Ovary (tissue), 9 donors: ENCODE results near the gene SMU1. TPM values are rescaled to one million over a fixed set of nuclear protein-coding genes. Genes with fewer than 3 reads are reported as not detected.

ENCODE experiments used
- DNase-seq, 5 donors: peaks; one replicate each; pipeline ENCODE4 v3.0.0-alpha.2; 2019 to 2020
- H3K27ac ChIP-seq, 2 donors: fragments of 200-600 bp; one replicate each; pipeline versions ENCODE4 v1.5.1 to v1.8.0; 2019 to 2022
- H3K27me3 ChIP-seq: fragments of 200-600 bp; one replicate; pipeline ENCODE4 v1.8.0; 2022
- H3K36me3 ChIP-seq: fragments of 200-600 bp; sonication (generic); one replicate; pipeline ENCODE4 v1.5.1; 2019
- H3K4me1 ChIP-seq: one replicate; pipeline ENCODE4 v1.8.1; 2013; ENCODE audit warnings: mild to moderate bottlenecking, moderate library complexity; ENCODE audit not compliant: insufficient read depth
- H3K4me3 ChIP-seq: fragments of 200-600 bp; sonication (generic); one replicate; pipeline ENCODE4 v1.5.1; 2017
- H3K9me3 ChIP-seq, 2 donors: fragments of 200-600 bp in 1 of 2; sonication (generic) in 1 of 2; one replicate each; pipeline versions ENCODE4 v1.5.1 to v1.8.1; 2013 to 2019; ENCODE audit warnings: mild to moderate bottlenecking in 1 of 2, moderate library complexity in 1 of 2
- EP300 ChIP-seq: sonication (generic); formaldehyde crosslinking; IDR thresholded peaks from one replicate; pipeline ENCODE4 v1.6.1; 2017; ENCODE audit warnings: antibody characterized with exemption
- POLR2A ChIP-seq: fragments of 450-650 bp; IDR thresholded peaks from one replicate; pipeline ENCODE4 v1.6.1; 2017; ENCODE audit warnings: antibody characterized with exemption, mild to moderate bottlenecking, moderate library complexity
- WGBS, 3 donors: extraction: QIAGEN DNeasy Blood & Tissue Kit in 1 of 3; methylation state at CpG; one replicate each; pipeline versions ENCODE4 v1.1.5 to v1.1.7; 2013 to 2017; 5-methylcytosine and 5-hydroxymethylcytosine counted together
- intact Hi-C, 4 donors: fragments of 100-400 bp; cut with DNase I; formaldehyde crosslinking; loops; one replicate each; pipeline versions ENCODE4 v1.11.0 to v1.15.1; 2022 to 2023
- polyA plus RNA-seq, 2 donors: library from polyadenylated mRNA; stranded (reverse); fragments of 200-250 nt in 1 of 2; fragments of 350-450 nt in 1 of 2; fragmentation: Illumina TruSeq in 1 of 2; extraction: RNeasy Lipid Tissue Mini Kit (QIAGEN cat#74804) in 1 of 2; gene quantifications; one replicate each; pipeline ENCODE4 v1.2.3, GENCODE V29; 2013 to 2014
- total RNA-seq, 7 donors: library from RNA; depleted of rRNA in 2 of 7; stranded (reverse); fragments of >200 nt in 2 of 7; fragmentation: NEBNext Ultra II Directional in 3 of 7; extraction: Animal tissue kit (Norgen Biotek cat#: 25700) in 3 of 7; gene quantifications; one replicate each; pipeline versions ENCODE4 v1.1.0 to v1.2.4, GENCODE V29; 2016 to 2023
- TF ChIP-seq, protein P1 (sequence below), 3 donors: fragments of 450-650 bp in 2 of 3; fragments of 200-600 bp in 1 of 3; IDR thresholded peaks; one replicate each; pipeline versions ENCODE4 v1.5.1 to v1.8.0; 2016 to 2022; ENCODE audit warnings: antibody characterized with exemption in 3 of 3, mild to moderate bottlenecking in 1 of 3
- donor health status: DM: no; HTN: no; CAD: no; lungs with moderate emphysema.
- donor health status: DM: no; HTN: no; CAD: no.
- donor health status: Bipolar disorder and iron deficiency.
- donor health status: DM: yes; HTN: yes; CAD: no.
- donor health status: DM: no; HTN: no; CAD: no.
- donor health status: DM: yes; HTN: yes; CAD: no.

SMU1 gene
- total and polyA plus RNA-seq, 9 donors, result 12.2 to 28.6 (median 24.2) TPM

- Histone ChIP-seq H3K9me3 (no peaks in the 10 kb centered on the region), H3K27ac (no peak overlapping the region), H3K27me3 (no peaks in the 10 kb centered on the region), H3K4me3 (no peak overlapping the region), H3K4me1 (no peaks in the 10 kb centered on the region), H3K36me3 (no peaks in the 10 kb centered on the region)
- intact Hi-C loops, result no loop called here
- no peak for DNase-seq
- WGBS, 3 donors, result 83 to 86% (median 85%) methylated on average over 4 of the region's 4 CpGs
- TF ChIP-seq, protein P1, sequence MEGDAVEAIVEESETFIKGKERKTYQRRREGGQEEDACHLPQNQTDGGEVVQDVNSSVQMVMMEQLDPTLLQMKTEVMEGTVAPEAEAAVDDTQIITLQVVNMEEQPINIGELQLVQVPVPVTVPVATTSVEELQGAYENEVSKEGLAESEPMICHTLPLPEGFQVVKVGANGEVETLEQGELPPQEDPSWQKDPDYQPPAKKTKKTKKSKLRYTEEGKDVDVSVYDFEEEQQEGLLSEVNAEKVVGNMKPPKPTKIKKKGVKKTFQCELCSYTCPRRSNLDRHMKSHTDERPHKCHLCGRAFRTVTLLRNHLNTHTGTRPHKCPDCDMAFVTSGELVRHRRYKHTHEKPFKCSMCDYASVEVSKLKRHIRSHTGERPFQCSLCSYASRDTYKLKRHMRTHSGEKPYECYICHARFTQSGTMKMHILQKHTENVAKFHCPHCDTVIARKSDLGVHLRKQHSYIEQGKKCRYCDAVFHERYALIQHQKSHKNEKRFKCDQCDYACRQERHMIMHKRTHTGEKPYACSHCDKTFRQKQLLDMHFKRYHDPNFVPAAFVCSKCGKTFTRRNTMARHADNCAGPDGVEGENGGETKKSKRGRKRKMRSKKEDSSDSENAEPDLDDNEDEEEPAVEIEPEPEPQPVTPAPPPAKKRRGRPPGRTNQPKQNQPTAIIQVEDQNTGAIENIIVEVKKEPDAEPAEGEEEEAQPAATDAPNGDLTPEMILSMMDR (IDR thresholded peaks at IDR 0.05), result no peak
- no peak for TF ChIP-seq POLR2A
- TF ChIP-seq EP300, result no peak
These were observed 25.3 kb downstream of the SMU1 start for GRCh38 chr9:33051144-33051543.

DNA sequence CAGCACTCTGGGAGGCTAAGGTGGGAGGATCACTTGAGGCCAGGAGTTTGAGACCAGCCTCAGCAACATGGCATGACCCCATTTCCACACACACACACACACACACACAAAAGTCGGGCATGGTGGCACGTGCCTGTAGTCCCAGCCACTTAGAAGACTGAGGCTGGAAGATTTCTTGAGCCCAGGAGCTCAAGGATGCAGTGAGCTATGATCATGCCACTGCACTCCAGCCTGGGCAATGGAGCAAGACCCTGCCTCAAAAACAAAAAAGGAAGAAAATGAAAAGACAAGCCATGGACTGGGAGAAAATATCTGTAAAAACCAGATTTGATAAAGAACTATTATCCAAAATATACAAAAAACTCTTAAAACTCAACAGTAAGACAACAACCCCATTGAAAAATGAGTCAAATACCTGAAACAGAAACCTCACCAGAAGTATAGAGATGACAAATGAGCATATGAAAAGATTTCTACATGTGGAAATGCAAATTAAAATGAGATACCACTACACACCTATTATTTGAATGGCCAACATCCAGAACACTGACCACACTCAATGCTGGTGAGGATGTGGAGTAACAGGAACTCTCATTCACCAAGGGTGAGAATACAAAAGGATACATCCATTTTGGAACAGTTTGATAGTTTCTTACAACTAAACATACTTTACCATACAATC is 26.7 kb downstream of the SMU1 start:
- no peak overlapping the region for H3K27ac ChIP-seq
- no peaks in the 10 kb centered on the region for H3K36me3 ChIP-seq
- no peak overlapping the region for H3K4me3 ChIP-seq
- intact Hi-C loops, result no loop called here
- no peaks in the 10 kb centered on the region for H3K27me3 ChIP-seq
- 89 to 92% (median 90%) methylated on average over 2 of the region's 2 CpGs for WGBS, 3 donors
- TF ChIP-seq, protein P1 (IDR thresholded peaks at IDR 0.05), result no peak
- TF ChIP-seq EP300 (no peak), POLR2A (no peak)
- no peak for DNase-seq
- H3K4me1 ChIP-seq, result no peaks in the 10 kb centered on the region
- H3K9me3 ChIP-seq, result no peaks in the 10 kb centered on the region

DNA sequence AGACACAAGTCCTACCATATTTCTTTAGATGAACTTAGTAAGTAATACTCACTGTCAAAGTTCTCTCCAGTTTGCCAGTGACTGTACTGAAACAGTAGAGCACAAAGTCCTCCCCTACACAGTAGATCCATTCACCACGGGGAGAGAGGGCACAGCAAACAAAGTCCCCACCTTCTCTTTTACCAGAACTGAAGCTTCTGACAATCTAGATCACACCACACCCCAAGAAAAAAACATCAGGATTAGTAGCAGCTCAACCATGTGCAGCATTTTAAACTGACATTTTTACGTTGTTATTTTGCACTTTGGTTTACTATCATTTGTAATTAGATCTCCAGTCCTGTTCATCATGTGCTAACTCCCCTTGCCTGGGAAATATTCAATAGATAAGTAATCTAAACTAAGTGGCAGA is 28.4 kb downstream of the SMU1 start:
- DNase-seq, result no peak
- Histone ChIP-seq H3K27ac (no peak overlapping the region), H3K4me1 (peaks cover 3% of the 10 kb centered on the region), H3K9me3 (no peaks in the 10 kb centered on the region), H3K36me3 (no peaks in the 10 kb centered on the region), H3K4me3 (no peak overlapping the region), H3K27me3 (no peaks in the 10 kb centered on the region)
- 68 to 76% (median 68%) methylated on average over 2 of the region's 2 CpGs for WGBS, 3 donors
- TF ChIP-seq, protein P1 (IDR thresholded peaks at IDR 0.05), result no peak
- no peak for TF ChIP-seq EP300
- TF ChIP-seq POLR2A, result no peak
- intact Hi-C loops, result no loop called here

DNA sequence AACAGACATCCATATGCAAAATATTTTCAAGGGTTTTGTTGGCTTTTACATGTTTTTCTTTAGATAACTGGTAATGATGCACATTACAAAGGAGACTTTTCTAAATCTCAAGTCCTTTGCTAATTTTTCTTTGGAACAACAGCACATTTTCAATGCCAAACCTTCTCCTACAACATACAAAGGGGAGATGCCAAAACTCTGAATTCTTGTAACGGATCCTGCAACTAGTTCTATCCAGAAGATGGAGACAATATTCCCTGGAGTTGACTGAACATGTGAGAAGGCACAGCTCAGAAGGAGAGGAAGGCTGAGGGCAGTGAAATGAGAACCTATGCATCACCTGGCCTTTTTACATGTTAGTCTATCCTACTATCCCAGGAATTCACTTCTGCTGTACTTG is 30.4 kb downstream of the SMU1 start:
- WGBS, 3 donors, result 44 to 52% (median 48%) methylated on average over 1 of the region's 1 CpG
- H3K36me3 ChIP-seq, result no peaks in the 10 kb centered on the region

More for the DNA sequence above, 30.4 kb downstream of the SMU1 start:
- intact Hi-C loops, result no loop called here
- Histone ChIP-seq H3K27ac (no peak overlapping the region), H3K9me3 (no peaks in the 10 kb centered on the region), H3K4me1 (peaks cover 3% of the 10 kb centered on the region), H3K27me3 (no peaks in the 10 kb centered on the region), H3K4me3 (no peak overlapping the region)
- TF ChIP-seq EP300, result no peak
- TF ChIP-seq, protein P1 (IDR thresholded peaks at IDR 0.05), result no peak
- DNase-seq, result no peak
